IMR-90 (cell line): ENCODE measurements around the gene KCNMB1. TPM values are rescaled to one million over a fixed set of nuclear protein-coding genes. Genes with fewer than 3 reads are reported as not detected.

ENCODE experiments used
- ATAC-seq: fragments of 200-7000 bp; cut with Tn5 transposase; 2 replicates; pipeline ENCODE4 v1.9.1; 2020; ENCODE audit warnings: low read depth, mild to moderate bottlenecking, moderate library complexity
- BruUV-seq: library from RNA; stranded (reverse); fragments of 400-500 nt; replicated peaks from 2 replicates; lab custom pipeline; 2021; lab: Mats Ljungman, UMichigan
- CTCF ChIA-PET: fragments of 300-600 bp; formaldehyde crosslinking; extraction: SDS; loops from one replicate; lab custom pipeline; 2021; ENCODE audit warnings: antibody characterized with exemption; lab: Yijun Ruan, JAX
- POLR2A ChIA-PET: fragments of 300-600 bp; sonication (Branson Sonifier 250); formaldehyde crosslinking; loops from one replicate; lab custom pipeline; 2022; ENCODE audit warnings: antibody characterized with exemption; ENCODE audit not compliant: unreplicated experiment; lab: Charles Lee
- DNase-seq: peaks from one replicate; pipeline ENCODE4 v3.0.0; 2013
- H2AFZ ChIP-seq: replicated peaks from 2 replicates; pipeline ENCODE3; 2013; ENCODE audit warnings: low read length, mild to moderate bottlenecking; ENCODE audit not compliant: poor library complexity
- H2AK5ac ChIP-seq: 2 replicates; pipeline ENCODE4 v1.6.1; 2013; ENCODE audit warnings: low read depth, low read length, inconsistent platforms
- H2AK9ac ChIP-seq: replicated peaks from 2 replicates; pipeline ENCODE3; 2013; ENCODE audit warnings: mild to moderate bottlenecking, low read depth, low read length, moderate library complexity; ENCODE audit not compliant: poor library complexity
- H2BK120ac ChIP-seq: 2 replicates; pipeline ENCODE4 v1.6.1; 2013; ENCODE audit warnings: low read depth, low read length, inconsistent platforms
- H2BK15ac ChIP-seq: 3 replicates; pipeline ENCODE4 v1.6.1; 2013; ENCODE audit warnings: low read depth, low read length, inconsistent platforms
- H2BK20ac ChIP-seq: 2 replicates; pipeline ENCODE4 v1.6.1; 2013; ENCODE audit warnings: low read depth, mild to moderate bottlenecking, inconsistent platforms, low read length, moderate library complexity
- H2BK5ac ChIP-seq: 2 replicates; pipeline ENCODE4 v1.6.1; 2013; ENCODE audit warnings: mild to moderate bottlenecking, low read depth, low read length, inconsistent platforms; ENCODE audit not compliant: poor library complexity, severe bottlenecking
- H3K14ac ChIP-seq: replicated peaks from 2 replicates; pipeline ENCODE4 v1.6.1; 2013; ENCODE audit warnings: low read depth, low read length, inconsistent platforms
- H3K18ac ChIP-seq: 2 replicates; pipeline ENCODE4 v1.6.1; 2013; ENCODE audit warnings: low read depth, low read length, control low read depth
- H3K23ac ChIP-seq: 2 replicates; pipeline ENCODE4 v1.6.1; 2013; ENCODE audit warnings: low read depth, low read length, inconsistent platforms
- H3K27ac ChIP-seq: 2 replicates; pipeline ENCODE4 v1.5.1; 2013; ENCODE audit warnings: mild to moderate bottlenecking, control low read depth, low read length; ENCODE audit not compliant: insufficient read depth
- H3K27me3 ChIP-seq: 2 replicates; pipeline ENCODE4 v1.6.1; 2013; ENCODE audit warnings: low read length; ENCODE audit not compliant: control insufficient read depth, insufficient read depth
- H3K36me3 ChIP-seq: 2 replicates; pipeline ENCODE4 v1.6.1; 2013; ENCODE audit warnings: low read length, mixed read lengths; ENCODE audit not compliant: control insufficient read depth, insufficient read depth
- H3K4ac ChIP-seq: 2 replicates; pipeline ENCODE4 v1.6.1; 2013; ENCODE audit warnings: low read depth, low read length, inconsistent platforms
- H3K4me1 ChIP-seq: 2 replicates; pipeline ENCODE4 v1.6.1; 2013; ENCODE audit warnings: low read length, mixed read lengths; ENCODE audit not compliant: control insufficient read depth, insufficient read depth
- H3K4me2 ChIP-seq: 2 replicates; pipeline ENCODE4 v1.6.1; 2013; ENCODE audit warnings: low read depth, mild to moderate bottlenecking, control low read depth, low read length, moderate library complexity
- H3K4me3 ChIP-seq: 2 replicates; pipeline ENCODE4 v1.5.1; 2013; ENCODE audit warnings: low read depth, mild to moderate bottlenecking, control low read depth, low read length, moderate library complexity; ENCODE audit not compliant: insufficient read depth
- H3K56ac ChIP-seq: 2 replicates; pipeline ENCODE4 v1.6.1; 2013; ENCODE audit warnings: low read length, inconsistent platforms; ENCODE audit not compliant: insufficient read depth; ENCODE audit errors: extremely low read depth
- H3K79me1 ChIP-seq, 2 experiments: 2 replicates each; pipeline ENCODE4 v1.6.1; 2013; ENCODE audit warnings: low read length in 2 of 2, inconsistent platforms in 1 of 2, low read depth in 1 of 2
- H3K9ac ChIP-seq: 2 replicates; pipeline ENCODE4 v1.6.1; 2013; ENCODE audit warnings: low read depth, low read length, control low read depth
- H3K9me1 ChIP-seq: 2 replicates; pipeline ENCODE4 v1.6.1; 2013; ENCODE audit warnings: low read length, inconsistent platforms; ENCODE audit not compliant: insufficient read depth
- H3K9me3 ChIP-seq: 2 replicates; pipeline ENCODE4 v1.6.1; 2013; ENCODE audit warnings: low read length; ENCODE audit not compliant: control insufficient read depth, insufficient read depth
- H4K20me1 ChIP-seq: 2 replicates; pipeline ENCODE4 v1.6.1; 2013; ENCODE audit warnings: low read length, inconsistent platforms; ENCODE audit not compliant: insufficient read depth
- H4K5ac ChIP-seq: 2 replicates; pipeline ENCODE4 v1.6.1; 2013; ENCODE audit warnings: mild to moderate bottlenecking, low read depth, low read length, control low read depth
- H4K8ac ChIP-seq, 2 experiments: 2 replicates each; pipeline ENCODE4 v1.6.1; 2013; ENCODE audit warnings: low read depth in 2 of 2, low read length in 2 of 2, control low read depth in 1 of 2, inconsistent platforms in 1 of 2
- H4K91ac ChIP-seq: 2 replicates; pipeline ENCODE4 v1.6.1; 2013; ENCODE audit warnings: low read depth, low read length, inconsistent platforms; ENCODE audit not compliant: insufficient read depth
- BHLHE40 ChIP-seq: fragments of 150-350 bp; IDR thresholded peaks from 2 replicates; pipeline ENCODE4 v1.6.1; 2016; ENCODE audit warnings: mild to moderate bottlenecking, low read depth, low read length
- CEBPB ChIP-seq: IDR thresholded peaks from 2 replicates; pipeline ENCODE4 v1.6.1; 2012; ENCODE audit warnings: low read depth, low read length, improper control_type of control experiment
- CHD1 ChIP-seq: IDR thresholded peaks from 2 replicates; pipeline ENCODE4 v1.6.1; 2012; ENCODE audit warnings: low read depth, low read length, improper control_type of control experiment
- CTCF ChIP-seq: conservative IDR thresholded peaks from 2 replicates; pipeline ENCODE4 v1.5.1; 2012; ENCODE audit warnings: mild to moderate bottlenecking, low read depth, low read length, improper control_type of control experiment
- FOS ChIP-seq: fragments of 150-350 bp; IDR thresholded peaks from 2 replicates; pipeline ENCODE4 v1.6.1; 2016; ENCODE audit warnings: low read depth, low read length
- MAFK ChIP-seq: IDR thresholded peaks from 2 replicates; pipeline ENCODE4 v1.6.1; 2012; ENCODE audit warnings: low read depth, low read length, improper control_type of control experiment
- MAZ ChIP-seq: IDR thresholded peaks from 2 replicates; pipeline ENCODE4 v1.6.1; 2012; ENCODE audit warnings: low read depth, mild to moderate bottlenecking, low read length, improper control_type of control experiment, moderate library complexity, borderline replicate concordance
- MXI1 ChIP-seq: IDR thresholded peaks from 2 replicates; pipeline ENCODE4 v1.6.1; 2012; ENCODE audit warnings: low read depth, mild to moderate bottlenecking, low read length, moderate library complexity, borderline replicate concordance
- NFE2L2 ChIP-seq: fragments of 150-350 bp; IDR thresholded peaks from 2 replicates; pipeline ENCODE4 v1.6.1; 2016; ENCODE audit warnings: low read depth, mild to moderate bottlenecking, low read length
- RAD21 ChIP-seq: IDR thresholded peaks from 2 replicates; pipeline ENCODE4 v1.6.1; 2012; ENCODE audit warnings: low read length, improper control_type of control experiment
- RCOR1 ChIP-seq: IDR thresholded peaks from 2 replicates; pipeline ENCODE4 v1.6.1; 2012; ENCODE audit warnings: mild to moderate bottlenecking, low read length, improper control_type of control experiment; ENCODE audit not compliant: insufficient replicate concordance
- RFX5 ChIP-seq: IDR thresholded peaks from 2 replicates; pipeline ENCODE4 v1.8.0; 2012; ENCODE audit warnings: low read depth, mild to moderate bottlenecking, low read length, moderate library complexity
- SMC3 ChIP-seq: fragments of 150-350 bp; IDR thresholded peaks from 2 replicates; pipeline ENCODE4 v1.6.1; 2016; ENCODE audit warnings: low read depth, mild to moderate bottlenecking, antibody characterized with exemption, low read length, moderate library complexity
- WGBS, 2 experiments: methylation state at CpG; one replicate each; pipeline versions ENCODE4 v1.1.5 to v1.1.7; 2013; ENCODE audit warnings: missing lambda C conversion rate in 2 of 2; ENCODE audit not compliant: insufficient read length in 1 of 2; ENCODE audit errors: extremely low coverage in 2 of 2; 5-methylcytosine and 5-hydroxymethylcytosine counted together
- dilution Hi-C: fragments of 300-500 bp; cut with HindIII; formaldehyde crosslinking; loops from one replicate; pipeline ENCODE4 v1.14.3; 2018; ENCODE audit warnings: low sequenced_read_pairs; ENCODE audit not compliant: unreplicated experiment
- in situ Hi-C: fragments of 300-500 bp; cut with MboI; formaldehyde crosslinking; loops from 3 replicates; pipeline ENCODE4 v1.14.3; 2019; ENCODE audit warnings: low sequenced_read_pairs, inconsistent platforms, mixed read lengths
- intact Hi-C: fragments of 100-400 bp; cut with micrococcal nuclease; formaldehyde crosslinking; loops from 2 replicates; pipeline ENCODE4 v1.10.0; 2022
- polyA plus RNA-seq, 3 experiments: library from polyadenylated mRNA; depleted of rRNA; stranded (reverse); fragments of >200 nt; gene quantifications; 2 replicates each; pipeline ENCODE4 v1.2.3, GENCODE V29; 2012; ENCODE audit warnings: low replicate concordance in 1 of 3
- total RNA-seq: library from RNA; depleted of rRNA; stranded (reverse); fragments of >200 nt; gene quantifications from 2 replicates; pipeline ENCODE4 v1.2.3, GENCODE V29; 2012
- TF ChIP-seq, protein P1 (sequence below): fragments of 150-350 bp; IDR thresholded peaks from 2 replicates; pipeline ENCODE4 v1.6.1; 2017; ENCODE audit warnings: mild to moderate bottlenecking, antibody characterized with exemption, low read length, low read depth
- TF ChIP-seq, protein P2 (sequence below): fragments of 150-350 bp; IDR thresholded peaks from 2 replicates; pipeline ENCODE4 v1.6.1; 2016; ENCODE audit warnings: low read depth, mild to moderate bottlenecking, low read length, moderate library complexity, borderline replicate concordance

Gene KCNMB1
- total and polyA plus RNA-seq, 2 of the 4 experiments (the other 2 are of a cell fraction) = not detected

DNA sequence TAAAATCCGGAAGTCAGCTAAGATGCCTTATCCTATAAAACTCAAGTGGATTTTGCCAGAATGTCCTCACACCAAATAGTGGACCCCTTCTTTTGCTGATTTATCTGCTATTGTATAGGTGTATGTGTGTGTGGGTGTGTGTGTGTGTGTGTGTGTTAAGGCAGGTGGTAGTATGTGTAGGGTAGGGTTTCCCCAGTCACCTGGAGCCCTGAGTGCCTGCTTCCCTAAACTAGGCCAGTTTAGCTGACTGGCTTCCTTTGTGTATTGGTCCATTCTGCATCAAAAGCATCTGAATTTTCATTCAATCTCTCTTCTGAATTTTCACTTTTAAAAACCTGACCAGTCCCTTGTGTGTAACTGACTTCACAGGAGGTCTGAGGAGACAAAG is 49.4 kb downstream of the KCNMB1 start:
- Histone ChIP-seq H2BK120ac (no peak overlapping the region), H3K4me3 (no peak overlapping the region), H2AFZ (no peak overlapping the region), H3K27ac (no peak overlapping the region), H3K27me3 (no peaks in the 10 kb centered on the region), H3K4ac (no peak overlapping the region), H3K36me3 (no peaks in the 10 kb centered on the region), H3K9me3 (no peaks in the 10 kb centered on the region), H3K14ac (no peak overlapping the region), H4K8ac (no peak overlapping the region), H3K9ac (no peak overlapping the region), H4K20me1 (no peaks in the 10 kb centered on the region), H2BK5ac (no peak overlapping the region), H2BK20ac (no peak overlapping the region), H3K4me1 (no peaks in the 10 kb centered on the region), H2AK9ac (no peak overlapping the region), H3K4me2 (no peak overlapping the region), H3K56ac (no peak overlapping the region), H2AK5ac (no peak overlapping the region), H2BK15ac (no peak overlapping the region), H4K91ac (no peak overlapping the region), H3K9me1 (no peaks in the 10 kb centered on the region), H3K18ac (no peak overlapping the region), H3K23ac (no peak overlapping the region), H4K5ac (no peak overlapping the region), H3K79me1 (no peaks in the 10 kb centered on the region)
- CTCF ChIA-PET = no interaction called here
- dilution Hi-C loops = no loop called here
- no TSS peak for BruUV-seq
- no peak for ATAC-seq
- in situ Hi-C loops = no loop called here
- no peak for DNase-seq
- intact Hi-C loops = no loop called here
- no peak for TF ChIP-seq FOS
- no peak for TF ChIP-seq NFE2L2
- TF ChIP-seq, protein P1, sequence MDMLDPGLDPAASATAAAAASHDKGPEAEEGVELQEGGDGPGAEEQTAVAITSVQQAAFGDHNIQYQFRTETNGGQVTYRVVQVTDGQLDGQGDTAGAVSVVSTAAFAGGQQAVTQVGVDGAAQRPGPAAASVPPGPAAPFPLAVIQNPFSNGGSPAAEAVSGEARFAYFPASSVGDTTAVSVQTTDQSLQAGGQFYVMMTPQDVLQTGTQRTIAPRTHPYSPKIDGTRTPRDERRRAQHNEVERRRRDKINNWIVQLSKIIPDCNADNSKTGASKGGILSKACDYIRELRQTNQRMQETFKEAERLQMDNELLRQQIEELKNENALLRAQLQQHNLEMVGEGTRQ = no peak
- no peak for TF ChIP-seq SMC3
- no peak for TF ChIP-seq CTCF
- TF ChIP-seq MAFK = no peak
- TF ChIP-seq RAD21 = no peak
- no peak for TF ChIP-seq CHD1
- TF ChIP-seq, protein P2, sequence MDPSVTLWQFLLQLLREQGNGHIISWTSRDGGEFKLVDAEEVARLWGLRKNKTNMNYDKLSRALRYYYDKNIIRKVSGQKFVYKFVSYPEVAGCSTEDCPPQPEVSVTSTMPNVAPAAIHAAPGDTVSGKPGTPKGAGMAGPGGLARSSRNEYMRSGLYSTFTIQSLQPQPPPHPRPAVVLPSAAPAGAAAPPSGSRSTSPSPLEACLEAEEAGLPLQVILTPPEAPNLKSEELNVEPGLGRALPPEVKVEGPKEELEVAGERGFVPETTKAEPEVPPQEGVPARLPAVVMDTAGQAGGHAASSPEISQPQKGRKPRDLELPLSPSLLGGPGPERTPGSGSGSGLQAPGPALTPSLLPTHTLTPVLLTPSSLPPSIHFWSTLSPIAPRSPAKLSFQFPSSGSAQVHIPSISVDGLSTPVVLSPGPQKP = no peak
- TF ChIP-seq BHLHE40 = no peak
- TF ChIP-seq RCOR1 = no peak
- TF ChIP-seq RFX5 = no peak
- no peak for TF ChIP-seq MXI1
- no peak for TF ChIP-seq MAZ
- TF ChIP-seq CEBPB = no peak
- POLR2A ChIA-PET = no interaction called here
- WGBS, 2 experiments = no CpG with 5 or more reads among the region's 1 CpG
